Erythroblast (primary cell): ENCODE data around the gene MRPL40.

Source experiments
- GATA1 ChIP-seq: IDR thresholded peaks from 2 replicates; pipeline ENCODE4 v1.6.1; 2011; ENCODE audit warnings: low read depth, mild to moderate bottlenecking, control low read depth, low read length, moderate library complexity
- POLR2A ChIP-seq: IDR thresholded peaks from 2 replicates; pipeline ENCODE4 v1.6.1; 2011; ENCODE audit warnings: mild to moderate bottlenecking, low read length

GRCh38 chr22:19478045-19478900 is 45.9 kb downstream of the MRPL40 start:
- TF ChIP-seq POLR2A (no peak), GATA1 (no peak)
